Measurements from ENCODE around the gene RNF150.

- TF ChIP-seq, protein P1, sequence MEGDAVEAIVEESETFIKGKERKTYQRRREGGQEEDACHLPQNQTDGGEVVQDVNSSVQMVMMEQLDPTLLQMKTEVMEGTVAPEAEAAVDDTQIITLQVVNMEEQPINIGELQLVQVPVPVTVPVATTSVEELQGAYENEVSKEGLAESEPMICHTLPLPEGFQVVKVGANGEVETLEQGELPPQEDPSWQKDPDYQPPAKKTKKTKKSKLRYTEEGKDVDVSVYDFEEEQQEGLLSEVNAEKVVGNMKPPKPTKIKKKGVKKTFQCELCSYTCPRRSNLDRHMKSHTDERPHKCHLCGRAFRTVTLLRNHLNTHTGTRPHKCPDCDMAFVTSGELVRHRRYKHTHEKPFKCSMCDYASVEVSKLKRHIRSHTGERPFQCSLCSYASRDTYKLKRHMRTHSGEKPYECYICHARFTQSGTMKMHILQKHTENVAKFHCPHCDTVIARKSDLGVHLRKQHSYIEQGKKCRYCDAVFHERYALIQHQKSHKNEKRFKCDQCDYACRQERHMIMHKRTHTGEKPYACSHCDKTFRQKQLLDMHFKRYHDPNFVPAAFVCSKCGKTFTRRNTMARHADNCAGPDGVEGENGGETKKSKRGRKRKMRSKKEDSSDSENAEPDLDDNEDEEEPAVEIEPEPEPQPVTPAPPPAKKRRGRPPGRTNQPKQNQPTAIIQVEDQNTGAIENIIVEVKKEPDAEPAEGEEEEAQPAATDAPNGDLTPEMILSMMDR (conservative IDR thresholded peaks at IDR 0.05): no peak
- TF ChIP-seq EZH2 (IDR thresholded peaks at IDR 0.05; ENCODE audit: low read depth): no peak
Observed at GRCh38 chr4:140931911-140932310, 201.4 kb downstream of the RNF150 start.

Measured in PC-9 (cell line).